Measurements from ENCODE around the gene CERK. TPM values are rescaled to one million over a fixed set of nuclear protein-coding genes. Genes with fewer than 3 reads are reported as not detected.

The CERK gene
- total RNA-seq, 1 experiment from 2014 or later = 24.9 TPM

- no TSS peak for BruUV-seq (replicated peaks)
- Histone ChIP-seq H3F3A (ENCODE audit: insufficient read depth, low read depth) (0 out of 2 replicates have a peak, but pooled peaks cover 5% of the 10 kb centered on the region), H3K9me2 (ENCODE audit: insufficient read depth) (no peaks in the 10 kb centered on the region), H3K27me3 (ENCODE audit: insufficient read depth, low read depth) (no peaks in the 10 kb centered on the region), H2AFZ (no peak overlapping the region), H3K4me2 (no peak overlapping the region), H3K36me3 (ENCODE audit: low read depth) (0 out of 2 replicates have a peak, but pooled peaks cover 3% of the 10 kb centered on the region), H3K79me2 (ENCODE audit: low read depth) (no peaks in the 10 kb centered on the region), H3K4me3 (no peak overlapping the region), H3K27ac (no peak overlapping the region), H3K4me1 (replicated peaks; ENCODE audit: insufficient read depth) (no peaks in the 10 kb centered on the region), H4K20me1 (ENCODE audit: insufficient read depth) (peaks cover under 1% of the 10 kb centered on the region; the same call in 1 of the 2 replicates), H3K9me3 (ENCODE audit: insufficient read depth, low read depth) (no peaks in the 10 kb centered on the region)
- POLR2A ChIA-PET (ENCODE audit: unreplicated experiment) = no interaction called here
- intact Hi-C loops (cut with micrococcal nuclease; ENCODE audit: unreplicated experiment) = no loop called here
- CTCF ChIA-PET = no interaction called here
- DNase-seq = no peak
- TF ChIP-seq CTCF (conservative IDR thresholded peaks at IDR 0.05) (no peak), EZH2 (IDR thresholded peaks at IDR 0.05; ENCODE audit: low read depth) (no peak)
These were observed 62.6 kb downstream of the CERK start for GRCh38 chr22:46675479-46675878.

GRCh38 chr22:46674906-46675305, 63.1 kb downstream of the CERK start:
- no TSS peak for BruUV-seq (replicated peaks)
- Histone ChIP-seq H4K20me1 (ENCODE audit: insufficient read depth) (peaks cover 3% of the 10 kb centered on the region; the same call in 1 of the 2 replicates), H3K27me3 (ENCODE audit: insufficient read depth, low read depth) (no peaks in the 10 kb centered on the region), H3K4me3 (no peak overlapping the region), H3K36me3 (ENCODE audit: low read depth) (0 out of 2 replicates have a peak, but pooled peaks cover 3% of the 10 kb centered on the region), H3K4me2 (no peak overlapping the region), H2AFZ (no peak overlapping the region), H3K4me1 (replicated peaks; ENCODE audit: insufficient read depth) (no peaks in the 10 kb centered on the region), H3K27ac (no peak overlapping the region), H3K9me3 (ENCODE audit: insufficient read depth, low read depth) (no peaks in the 10 kb centered on the region), H3F3A (ENCODE audit: insufficient read depth, low read depth) (0 out of 2 replicates have a peak, but pooled peaks cover 5% of the 10 kb centered on the region), H3K79me2 (ENCODE audit: low read depth) (no peaks in the 10 kb centered on the region), H3K9me2 (ENCODE audit: insufficient read depth) (no peaks in the 10 kb centered on the region)
- CTCF ChIA-PET = no interaction called here
- DNase-seq = no peak
- intact Hi-C loops (cut with micrococcal nuclease; ENCODE audit: unreplicated experiment) = no loop called here
- POLR2A ChIA-PET (ENCODE audit: unreplicated experiment) = no interaction called here
- no peak for TF ChIP-seq EZH2 (IDR thresholded peaks at IDR 0.05; ENCODE audit: low read depth)
- no peak for TF ChIP-seq CTCF (conservative IDR thresholded peaks at IDR 0.05)

GRCh38 chr22:46674367-46674781, 63.7 kb downstream of the CERK start:
- no peak overlapping the region for H3K4me2 ChIP-seq
- intact Hi-C loops (cut with micrococcal nuclease; ENCODE audit: unreplicated experiment) = no loop called here
- H3K79me2 ChIP-seq (ENCODE audit: low read depth) = no peaks in the 10 kb centered on the region
- CTCF ChIA-PET = no interaction called here
- H3K36me3 ChIP-seq (ENCODE audit: low read depth) = 0 out of 2 replicates have a peak, but pooled peaks cover 3% of the 10 kb centered on the region
- TF ChIP-seq CTCF (conservative IDR thresholded peaks at IDR 0.05) (no peak), EZH2 (IDR thresholded peaks at IDR 0.05; ENCODE audit: low read depth) (no peak)
- H2AFZ ChIP-seq = no peak overlapping the region
- no peaks in the 10 kb centered on the region for H3K27me3 ChIP-seq (ENCODE audit: insufficient read depth, low read depth)
- no peak overlapping the region for H3K27ac ChIP-seq
- H4K20me1 ChIP-seq (ENCODE audit: insufficient read depth) = peaks cover 3% of the 10 kb centered on the region; the same call in 1 of the 2 replicates
- no peaks in the 10 kb centered on the region for H3K4me1 ChIP-seq (replicated peaks; ENCODE audit: insufficient read depth)
- no peak for DNase-seq
- no TSS peak for BruUV-seq (replicated peaks)
- POLR2A ChIA-PET (ENCODE audit: unreplicated experiment) = no interaction called here
- H3K4me3 ChIP-seq = no peak overlapping the region
- H3F3A ChIP-seq (ENCODE audit: insufficient read depth, low read depth) = 0 out of 2 replicates have a peak, but pooled peaks cover 4% of the 10 kb centered on the region
- no peaks in the 10 kb centered on the region for H3K9me2 ChIP-seq (ENCODE audit: insufficient read depth)
- no peaks in the 10 kb centered on the region for H3K9me3 ChIP-seq (ENCODE audit: insufficient read depth, low read depth)

Measured in PC-9 (cell line).